ENCODE measurements around the gene SPG7. TPM values are rescaled to one million over a fixed set of nuclear protein-coding genes. Genes with fewer than 3 reads are reported as not detected.

SPG7 gene
- total RNA-seq, 1 experiment from 2014 or later = 119 TPM

GRCh38 chr16:89476379-89476778 is 31.8 kb upstream of the SPG7 start:
- Histone ChIP-seq H3K4me2 (ENCODE audit: insufficient read depth, insufficient read length, low read length) (no peak overlapping the region), H3K23ac (ENCODE audit: insufficient read length, low read depth, low read length) (no peak overlapping the region), H2BK20ac (ENCODE audit: low read depth, low read length, poor library complexity, severe bottlenecking) (no peak overlapping the region), H4K5ac (ENCODE audit: insufficient read length, low read depth, low read length) (no peak overlapping the region), H4K91ac (ENCODE audit: insufficient read length, low read depth, low read length) (no peak overlapping the region), H2BK120ac (ENCODE audit: low read depth, low read length, poor library complexity, severe bottlenecking) (no peak overlapping the region), H2AK5ac (ENCODE audit: insufficient read length, low read length) (no peak overlapping the region), H3K27me3 (ENCODE audit: insufficient read depth, low read length) (no peaks in the 10 kb centered on the region), H3K14ac (ENCODE audit: insufficient read depth, low read length) (no peak overlapping the region), H3K56ac (ENCODE audit: insufficient read length, low read depth, low read length) (no peak overlapping the region), H3K79me1 (ENCODE audit: insufficient read depth, low read depth, low read length, poor library complexity, severe bottlenecking) (peaks cover 6% of the 10 kb centered on the region), H4K20me1 (ENCODE audit: control insufficient read depth, insufficient read depth, insufficient read length) (peaks cover 5% of the 10 kb centered on the region), H3K9ac (ENCODE audit: extremely low read depth, insufficient read length, low read length) (no peak overlapping the region), H3K18ac (ENCODE audit: insufficient read length, low read depth, low read length) (no peak overlapping the region), H2BK15ac (ENCODE audit: low read depth, low read length) (no peak overlapping the region), H3T11ph (ENCODE audit: low read length) (no peak overlapping the region), H3K9me3 (ENCODE audit: control insufficient read depth, low read depth, low read length) (no peaks in the 10 kb centered on the region), H3K4me1 (ENCODE audit: insufficient read depth, low read length) (peaks cover 5% of the 10 kb centered on the region; the same call in 1 of the 2 replicates), H3K27ac (ENCODE audit: insufficient read length, low read depth, low read length) (no peak overlapping the region), H2BK12ac (ENCODE audit: insufficient read length, low read depth, low read length) (no peak overlapping the region), H3K4ac (ENCODE audit: low read depth, low read length) (no peak overlapping the region), H4K8ac (replicated peaks; ENCODE audit: insufficient read length, low read depth, low read length) (no peak overlapping the region), H3K23me2 (ENCODE audit: insufficient read length, low read depth, low read length, poor library complexity, severe bottlenecking) (no peaks in the 10 kb centered on the region), H2AFZ (ENCODE audit: low read length) (no peak overlapping the region), H2BK5ac (ENCODE audit: insufficient read length, low read length) (no peak overlapping the region), H3K79me2 (ENCODE audit: insufficient read depth, low read length) (peaks cover 88% of the 10 kb centered on the region)
- WGBS (ENCODE audit: extremely low coverage, insufficient read length, low lambda C conversion rate) = no CpG with 5 or more reads among the region's 5 CpGs
- Mint-ChIP-seq H3K4me3 (no peak overlapping the region), H3K27me3 (ENCODE audit: low read depth) (no peaks in the 10 kb centered on the region; the same call in 1 of the 2 replicates), H3K27ac (peak overlapping the region; percentile 0 to 44 (median 3); a peak in 5 of 7 replicates), H3K4me1 (peaks cover 62 to 70% of the 10 kb centered on the region in 2 experiments), H3K36me3 (ENCODE audit: insufficient read depth in 1 of 3, low read depth in 3 of 3) (peaks cover 2 to 5% (median 4%) of the 10 kb centered on the region in 3 experiments; a peak in 2 of 7 replicates), H3K9me3 (no peaks in the 10 kb centered on the region)
- TF ChIP-seq CTCF (conservative IDR thresholded peaks at IDR 0.05) = no peak
- DNase-seq = no peak
